H1 (cell line): Measurements from ENCODE around the gene GRHL3. TPM values are rescaled to one million over a fixed set of nuclear protein-coding genes. Genes with fewer than 3 reads are reported as not detected.

Experiments
- CTCF ChIA-PET: fragments of 300-600 bp; sonication (Branson Sonifier 250); formaldehyde crosslinking; loops from one replicate; lab custom pipeline; 2021; ENCODE audit not compliant: partially characterized antibody; lab: Charles Lee
- POLR2A ChIA-PET: fragments of 300-600 bp; sonication (Branson Sonifier 250); formaldehyde crosslinking; loops from one replicate; lab custom pipeline; 2021; ENCODE audit warnings: inconsistent platforms; ENCODE audit not compliant: partially characterized antibody; lab: Charles Lee
- DNase-seq, 2 experiments: peaks; one replicate each; pipeline versions ENCODE4 v3.0.0 to v3.0.0-alpha.2; 2010 to 2022; ENCODE audit warnings: low spot score in 2 of 2, low read depth in 1 of 2, mixed read lengths in 1 of 2
- FAIRE-seq: peaks from 2 replicates; lab custom pipeline; 2011; peaks lifted over from hg19 to GRCh38; lab: Jason Lieb, UNC
- H2AFZ ChIP-seq: 2 replicates; pipeline ENCODE4 v1.8.1; 2012; ENCODE audit warnings: low read length, inconsistent platforms
- H2AK5ac ChIP-seq: 2 replicates; pipeline ENCODE4 v1.6.1; 2013; ENCODE audit warnings: low read depth, low read length
- H2BK120ac ChIP-seq: replicated peaks from 2 replicates; pipeline ENCODE3; 2013; ENCODE audit warnings: low read depth, low read length, inconsistent platforms
- H2BK12ac ChIP-seq: 2 replicates; pipeline ENCODE4 v1.6.1; 2013; ENCODE audit warnings: low read depth, low read length
- H2BK15ac ChIP-seq: 2 replicates; pipeline ENCODE4 v1.6.1; 2013; ENCODE audit warnings: low read length
- H2BK20ac ChIP-seq: 2 replicates; pipeline ENCODE4 v1.6.1; 2013; ENCODE audit warnings: low read length
- H2BK5ac ChIP-seq: 2 replicates; pipeline ENCODE4 v1.6.1; 2013; ENCODE audit warnings: low read depth, low read length
- H3K14ac ChIP-seq: 2 replicates; pipeline ENCODE4 v1.6.1; 2013; ENCODE audit warnings: inconsistent platforms; ENCODE audit not compliant: insufficient read length
- H3K18ac ChIP-seq: 2 replicates; pipeline ENCODE4 v1.6.1; 2013; ENCODE audit warnings: low read length; ENCODE audit errors: extremely low read depth
- H3K23ac ChIP-seq: 2 replicates; pipeline ENCODE4 v1.6.1; 2013; ENCODE audit warnings: inconsistent platforms; ENCODE audit not compliant: insufficient read length
- H3K23me2 ChIP-seq: 2 replicates; pipeline ENCODE4 v1.6.1; 2013; ENCODE audit warnings: low read depth, low read length
- H3K27ac ChIP-seq: 2 replicates; pipeline ENCODE4 v1.6.1; 2011; ENCODE audit warnings: low read depth, low read length, inconsistent platforms
- H3K27me3 ChIP-seq, 4 experiments: replicated peaks in 1 of 4; 1 replicate in 1 of 4; 2 replicates in 3 of 4; pipeline versions ENCODE4 v1.6.1 to v1.8.1; 2011 to 2013; ENCODE audit warnings: low read length in 3 of 4, mild to moderate bottlenecking in 3 of 4, inconsistent platforms in 2 of 4, mixed read lengths in 2 of 4, moderate library complexity in 1 of 4; ENCODE audit not compliant: control insufficient read depth in 3 of 4, insufficient read depth in 3 of 4; ENCODE audit errors: extremely low read depth in 1 of 4
- H3K36me3 ChIP-seq, 4 experiments: 2 replicates each; pipeline versions ENCODE4 v1.6.1 to v1.8.1; 2011 to 2013; ENCODE audit warnings: mild to moderate bottlenecking in 4 of 4, low read length in 3 of 4, moderate library complexity in 2 of 4, control low read depth in 1 of 4, inconsistent platforms in 1 of 4; ENCODE audit not compliant: insufficient read depth in 4 of 4, control insufficient read depth in 2 of 4
- H3K4ac ChIP-seq: replicated peaks from 2 replicates; pipeline ENCODE3; 2013; ENCODE audit warnings: low read length, low read depth, mixed read lengths, inconsistent platforms; ENCODE audit not compliant: insufficient read length
- H3K4me1 ChIP-seq, 4 experiments: replicated peaks in 1 of 4; 1 replicate in 1 of 4; 2 replicates in 3 of 4; pipeline versions ENCODE4 v1.6.1 to v1.8.1; 2011 to 2013; ENCODE audit warnings: low read length in 3 of 4, inconsistent platforms in 2 of 4, mixed read lengths in 1 of 4; ENCODE audit not compliant: insufficient read depth in 4 of 4, control insufficient read depth in 3 of 4
- H3K4me2 ChIP-seq, 2 experiments: 2 replicates each; pipeline versions ENCODE4 v1.6.1 to v1.8.1; 2011 to 2013; ENCODE audit warnings: low read depth in 2 of 2, low read length in 2 of 2, control low read depth in 1 of 2, inconsistent platforms in 1 of 2, mild to moderate bottlenecking in 1 of 2; ENCODE audit not compliant: insufficient read depth in 1 of 2
- H3K4me3 ChIP-seq, 4 experiments: fragments of 200-600, 300-600 bp in 1 of 4; sonication (generic), shearing (Covaris generic), sonication (Bioruptor Twin) in 1 of 4; 2 replicates each; pipeline versions ENCODE4 v1.5.1 to v1.8.1; 2011 to 2016; ENCODE audit warnings: low read length in 4 of 4, low read depth in 3 of 4, control low read depth in 2 of 4, inconsistent platforms in 2 of 4, mild to moderate bottlenecking in 2 of 4, mixed read lengths in 1 of 4, moderate library complexity in 1 of 4; ENCODE audit not compliant: insufficient read depth in 2 of 4; ENCODE audit errors: extremely low read depth in 1 of 4
- H3K56ac ChIP-seq: replicated peaks from 2 replicates; pipeline ENCODE3; 2013; ENCODE audit warnings: low read depth, mild to moderate bottlenecking, mixed read lengths, low read length, inconsistent platforms; ENCODE audit not compliant: insufficient read length
- H3K79me1 ChIP-seq: 2 replicates; pipeline ENCODE4 v1.6.1; 2013; ENCODE audit warnings: low read depth, low read length, control low read depth
- H3K79me2 ChIP-seq, 2 experiments: 2 replicates each; pipeline versions ENCODE4 v1.6.1 to v1.8.1; 2012 to 2013; ENCODE audit warnings: low read length in 2 of 2, mild to moderate bottlenecking in 2 of 2, inconsistent platforms in 1 of 2; ENCODE audit not compliant: insufficient read depth in 2 of 2, control insufficient read depth in 1 of 2
- H3K9ac ChIP-seq, 4 experiments: replicated peaks in 1 of 4; 1 replicate in 1 of 4; 2 replicates in 3 of 4; pipeline versions ENCODE4 v1.6.1 to v1.8.1; 2011 to 2013; ENCODE audit warnings: low read depth in 3 of 4, low read length in 3 of 4, control low read depth in 2 of 4, mild to moderate bottlenecking in 2 of 4, moderate library complexity in 2 of 4, inconsistent platforms in 1 of 4; ENCODE audit errors: extremely low read depth in 1 of 4
- H3K9me3 ChIP-seq, 2 experiments: 2 replicates each; pipeline versions ENCODE4 v1.6.1 to v1.8.1; 2012 to 2013; ENCODE audit warnings: mild to moderate bottlenecking in 2 of 2, moderate library complexity in 2 of 2, control low read depth in 1 of 2, inconsistent platforms in 1 of 2, low read depth in 1 of 2, low read length in 1 of 2, mixed read lengths in 1 of 2; ENCODE audit not compliant: insufficient read depth in 2 of 2
- H4K20me1 ChIP-seq, 2 experiments: replicated peaks in 1 of 2; 2 replicates each; pipeline versions ENCODE3 to v1.8.1; 2011 to 2013; ENCODE audit warnings: inconsistent platforms in 2 of 2, low read length in 2 of 2, mild to moderate bottlenecking in 1 of 2; ENCODE audit not compliant: insufficient read depth in 2 of 2, control insufficient read depth in 1 of 2
- H4K5ac ChIP-seq: 2 replicates; pipeline ENCODE4 v1.6.1; 2013; ENCODE audit warnings: low read length, low read depth, mixed read lengths, inconsistent platforms; ENCODE audit not compliant: insufficient read length
- H4K8ac ChIP-seq: 2 replicates; pipeline ENCODE4 v1.8.0; 2013; ENCODE audit warnings: mild to moderate bottlenecking, moderate library complexity, low read length, inconsistent platforms; ENCODE audit not compliant: insufficient read depth; ENCODE audit errors: extremely low read depth
- H4K91ac ChIP-seq: replicated peaks from 2 replicates; pipeline ENCODE3; 2013; ENCODE audit warnings: low read length, mixed read lengths, inconsistent platforms; ENCODE audit not compliant: insufficient read length
- EZH2 ChIP-seq: fragments of 200-600 bp; sonication (generic); IDR thresholded peaks from 2 replicates; pipeline ENCODE4 v1.7.1; 2012; ENCODE audit warnings: low read depth, mild to moderate bottlenecking, moderate library complexity, low read length, inconsistent platforms; ENCODE audit not compliant: severe bottlenecking
- SAP30 ChIP-seq: fragments of 300-600 bp; sonication (generic); IDR thresholded peaks from 2 replicates; pipeline ENCODE4 v1.7.1; 2012; ENCODE audit warnings: low read length, moderate library complexity, mild to moderate bottlenecking, inconsistent platforms; ENCODE audit not compliant: insufficient read depth, insufficient replicate concordance
- SIN3A ChIP-seq, 2 experiments: IDR thresholded peaks in 1 of 2; conservative IDR thresholded peaks in 1 of 2; 2 replicates each; pipeline ENCODE4 v1.6.1; 2011 to 2012; ENCODE audit warnings: low read length in 2 of 2, improper control_type of control experiment in 1 of 2, low read depth in 1 of 2, mild to moderate bottlenecking in 1 of 2
- TAF7 ChIP-seq: optimal IDR thresholded peaks from 2 replicates; pipeline ENCODE3; 2011; ENCODE audit warnings: low read depth, mild to moderate bottlenecking, inconsistent platforms, low read length, moderate library complexity, borderline replicate concordance
- WGBS, 2 experiments: shearing (Covaris generic) in 1 of 2; methylation state at CpG; one replicate each; pipeline versions ENCODE4 v1.1.6 to v1.1.7; 2013 to 2015; ENCODE audit warnings: low lambda C conversion rate in 2 of 2, mixed read lengths in 2 of 2, inconsistent platforms in 1 of 2, low coverage in 1 of 2, missing lambda C conversion rate in 1 of 2; ENCODE audit not compliant: insufficient replicate concordance in 2 of 2, insufficient coverage in 1 of 2, insufficient read length in 1 of 2; ENCODE audit errors: extremely low coverage in 1 of 2, missing lambda C conversion rate in 1 of 2; 5-methylcytosine and 5-hydroxymethylcytosine counted together
- polyA plus RNA-seq, 7 experiments: library from polyadenylated mRNA; depleted of rRNA in 3 of 7; stranded (reverse) in 5 of 7; unstranded in 2 of 7; fragments of >200 nt in 5 of 7; fragments of 200-250 nt in 2 of 7; gene quantifications; 1 replicate in 5 of 7; 2 replicates in 1 of 7; 4 replicates in 1 of 7; pipeline versions ENCODE4 v1.2.1 to v1.2.3, GENCODE V29; 2011 to 2013; ENCODE audit warnings: missing spikeins in 2 of 7, mixed read lengths in 2 of 7
- total RNA-seq: library from RNA; stranded (reverse); fragmentation: NEBNext Ultra II Directional; extraction: Animal tissue kit (Norgen Biotek cat#: 25700); gene quantifications from 2 replicates; pipeline ENCODE4 v1.2.1, GENCODE V29; 2021

GRHL3 gene
- total and polyA plus RNA-seq, 2 of the 8 experiments (the other 6 are each of a cell fraction or from before 2014, with no cell fraction given) = 0.80 to 1.8 TPM

DNA sequence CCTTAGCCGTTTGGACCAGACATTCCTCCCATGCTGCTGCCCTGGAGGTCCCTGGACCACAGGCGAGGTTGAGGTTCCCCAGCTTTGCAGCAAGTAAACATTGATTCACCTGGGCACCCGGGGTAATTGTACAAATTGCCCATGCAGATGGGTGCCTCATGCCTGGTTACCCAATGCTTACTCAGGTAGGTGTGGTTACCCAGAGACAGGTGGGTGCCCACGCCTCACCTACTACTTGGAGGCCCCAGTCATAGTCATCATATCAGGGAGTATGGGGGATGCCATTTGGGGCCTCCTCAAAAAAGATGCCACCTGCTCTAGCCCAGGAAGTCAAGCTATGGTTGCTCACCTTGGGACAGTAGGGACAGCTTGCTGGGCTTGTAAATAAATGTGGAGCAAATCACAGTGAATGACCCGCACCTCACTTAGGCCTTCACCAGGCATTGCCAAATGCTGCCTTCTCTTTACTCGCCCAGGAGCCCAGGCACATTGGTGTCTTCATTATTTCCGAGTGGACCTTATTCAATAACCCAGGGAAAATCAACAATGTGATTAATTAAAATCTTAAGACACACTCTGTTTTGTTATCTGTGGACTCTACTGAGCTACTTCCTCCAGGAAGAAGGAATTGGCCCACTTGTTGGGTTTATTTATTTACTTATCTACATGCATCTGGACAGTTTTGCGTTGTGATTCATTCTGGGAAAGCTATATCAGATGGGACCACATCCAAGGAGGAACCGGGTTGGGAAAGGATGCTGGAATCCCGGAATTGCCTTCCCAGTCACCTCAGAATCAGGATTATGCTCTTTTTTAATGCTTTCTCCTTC, 35.6 kb upstream of the GRHL3 start:
- Histone ChIP-seq H4K8ac (no peak overlapping the region), H2BK12ac (0 out of 2 replicates have a peak overlapping the region, but pooled peaks have one; percentile 75), H3K4me2 (no peak overlapping the region), H4K91ac (no peak overlapping the region), H3K4ac (no peak overlapping the region), H2BK5ac (no peak overlapping the region), H3K79me2 (no peaks in the 10 kb centered on the region), H3K56ac (no peak overlapping the region), H3K18ac (no peak overlapping the region), H3K9ac (no peak overlapping the region), H3K4me3 (no peak overlapping the region), H3K4me1 (peaks cover 3 to 10% (median 7%) of the 10 kb centered on the region in 4 experiments; a peak in 6 of 7 replicates), H2BK120ac (no peak overlapping the region), H3K79me1 (no peaks in the 10 kb centered on the region), H2BK20ac (no peak overlapping the region), H3K9me3 (no peaks in the 10 kb centered on the region), H3K23ac (no peak overlapping the region), H3K23me2 (no peaks in the 10 kb centered on the region; the same call in 1 of the 2 replicates), H4K20me1 (no peaks in the 10 kb centered on the region), H2AFZ (0 out of 2 replicates have a peak overlapping the region, but pooled peaks have one; percentile 27), H3K36me3 (no peaks in the 10 kb centered on the region), H2BK15ac (no peak overlapping the region; the same call in 1 of the 2 replicates), H3K27ac (no peak overlapping the region), H4K5ac (no peak overlapping the region), H3K27me3 (0 out of 7 replicates have a peak, but pooled peaks cover 0 to 3% (median 0%) of the 10 kb centered on the region in 4 experiments), H3K14ac (no peak overlapping the region), H2AK5ac (no peak overlapping the region)
- CTCF ChIA-PET = interaction anchor here (0.9 to 1.0 kb wide), 2 partner anchors 84 to 128 kb away, joined by 3 to 4 read pairs; no protein-coding TSS in a partner anchor
- POLR2A ChIA-PET = no interaction called here
- FAIRE-seq (no peak), DNase-seq (no peak)
- TF ChIP-seq SIN3A (conservative IDR thresholded peaks at IDR 0.05 in 1 of 2, IDR thresholded peaks at IDR 0.05 in 1 of 2; ENCODE audit: low read depth in 1 of 2, low read length in 2 of 2) (no peak), TAF7 (no peak), EZH2 (no peak), SAP30 (no peak)
- 86% methylated on average over 10 of the region's 10 CpGs; no CpG with 5 or more reads in 1 of the 2 experiments for WGBS, 2 experiments
